ENCODE results near the gene VCP.
A peak's percentile ranks its signal among the peaks of the same experiment; 100 is the strongest.

VCP gene

GRCh38 chr9:35072461-35073278, at the start of gene VCP:
Gene VCP (minus strand): TSS chr9:35072625. CDS start chr9:35072353, 272 bp downstream.
- DNase-seq (ENCODE audit: low read depth in 2 of 2): peak; percentile 96 to 97

DNA sequence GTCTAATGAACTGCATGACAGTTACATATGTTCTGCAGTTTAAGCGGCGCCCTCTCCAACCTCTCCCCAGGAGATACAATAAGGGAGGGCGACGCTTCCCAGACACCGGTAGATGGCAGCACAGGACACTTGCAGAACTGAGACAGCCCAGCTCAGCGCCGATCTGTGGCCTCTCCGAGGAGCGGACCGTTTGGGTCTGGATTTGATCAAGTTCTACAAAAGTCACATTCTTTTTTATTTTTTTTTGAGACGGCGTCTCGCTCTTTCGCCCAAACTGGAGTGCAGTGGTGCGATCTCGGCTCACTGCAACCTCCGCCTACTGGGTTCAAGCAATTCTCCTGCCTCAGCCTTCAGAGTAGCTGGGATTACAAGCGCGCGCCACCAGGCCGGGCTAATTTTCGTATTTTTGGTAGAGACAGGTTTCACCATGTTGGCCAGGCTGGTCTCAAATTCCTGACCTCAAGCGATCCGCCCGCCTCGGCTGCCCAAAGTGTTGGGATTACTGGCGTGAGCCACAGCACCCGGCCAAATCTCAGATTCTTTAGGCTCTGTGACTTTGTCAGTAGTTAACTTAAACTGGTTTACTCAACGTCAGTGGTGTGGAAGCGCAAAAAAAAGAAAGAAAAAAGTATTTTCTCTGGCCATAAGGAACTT, 44.6 kb upstream of the VCP start:
- peak; percentile 78 to 86 for DNase-seq (ENCODE audit: low read depth in 2 of 2)

DNA sequence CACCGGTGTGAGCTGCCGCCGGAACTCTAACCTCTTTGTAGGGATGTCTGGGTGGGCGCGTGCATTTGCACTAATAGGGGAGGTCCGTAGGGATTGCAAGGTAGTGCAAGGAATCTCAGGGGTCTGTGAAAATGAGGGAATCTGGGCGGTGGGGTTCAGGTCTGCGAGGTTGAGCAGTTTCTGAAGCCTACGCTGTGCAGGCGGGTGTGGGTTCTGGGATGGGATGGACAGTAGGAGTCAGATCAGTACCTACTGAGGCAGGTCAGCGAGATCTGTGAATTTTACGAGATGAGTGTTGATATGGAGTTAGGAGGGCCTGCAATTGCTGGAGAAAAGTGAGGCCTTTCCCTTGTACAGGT, 44.1 kb upstream of the VCP start:
- DNase-seq (ENCODE audit: low read depth in 2 of 2): no peak

GRCh38 chr9:35115680-35116538, 43.5 kb upstream of the VCP start, which contains the start of gene ATOSB:
Gene ATOSB (minus strand): TSS chr9:35115862. CDS start chr9:35108274, 7,588 bp downstream.
- peak; percentile 89 to 91 for DNase-seq (ENCODE audit: low read depth in 2 of 2)

DNA sequence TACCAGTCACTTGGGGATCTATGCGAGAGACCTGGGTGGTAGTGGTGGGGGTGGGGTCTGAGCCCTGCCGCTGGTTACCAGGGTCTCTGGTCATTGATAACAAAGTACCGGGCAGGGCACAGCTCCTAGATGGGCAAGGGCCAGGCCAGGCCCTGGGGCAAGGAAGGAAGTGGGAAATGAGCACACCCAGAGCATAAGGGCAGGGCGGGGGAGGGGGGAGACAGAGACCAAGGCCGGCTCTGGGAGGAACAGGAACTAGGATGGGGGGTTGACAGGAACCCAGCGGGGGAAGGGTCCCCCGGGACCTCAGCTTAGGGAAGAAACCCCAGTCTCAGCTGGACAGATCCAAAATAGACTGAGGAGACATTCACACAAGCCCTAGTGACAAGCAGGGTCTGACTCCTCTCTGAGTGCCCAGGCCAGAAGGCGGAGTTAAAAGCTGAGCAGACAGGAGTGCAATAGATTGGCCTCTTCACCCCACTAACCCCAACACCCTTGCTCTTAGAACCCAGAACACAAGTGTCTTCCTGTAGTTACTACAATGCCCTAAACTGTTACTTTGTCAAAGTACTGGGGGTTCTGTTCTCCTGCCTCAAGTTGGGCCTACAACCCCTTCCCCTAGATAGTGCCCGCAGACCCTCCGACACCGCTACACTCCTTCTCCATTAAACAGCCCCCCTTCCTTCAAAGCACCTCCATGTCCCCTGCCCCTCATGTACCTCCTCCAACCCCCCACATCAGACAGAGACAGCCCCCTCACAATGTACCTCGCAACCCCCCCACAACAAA, 42.6 kb upstream of the VCP start:
- no peak for DNase-seq (ENCODE audit: low read depth in 2 of 2)

- peak; percentile 52 to 62 for DNase-seq (ENCODE audit: low read depth in 2 of 2)
Measured at GRCh38 chr9:35114113-35114839, 41.9 kb upstream of the VCP start.

- no peak for DNase-seq (ENCODE audit: low read depth in 2 of 2)
Measured at GRCh38 chr9:35112257-35113020, 40.0 kb upstream of the VCP start.

GRCh38 chr9:35111001-35111933, 38.8 kb upstream of the VCP start:
- DNase-seq (ENCODE audit: low read depth in 2 of 2): peak; percentile 95 to 96

DNA sequence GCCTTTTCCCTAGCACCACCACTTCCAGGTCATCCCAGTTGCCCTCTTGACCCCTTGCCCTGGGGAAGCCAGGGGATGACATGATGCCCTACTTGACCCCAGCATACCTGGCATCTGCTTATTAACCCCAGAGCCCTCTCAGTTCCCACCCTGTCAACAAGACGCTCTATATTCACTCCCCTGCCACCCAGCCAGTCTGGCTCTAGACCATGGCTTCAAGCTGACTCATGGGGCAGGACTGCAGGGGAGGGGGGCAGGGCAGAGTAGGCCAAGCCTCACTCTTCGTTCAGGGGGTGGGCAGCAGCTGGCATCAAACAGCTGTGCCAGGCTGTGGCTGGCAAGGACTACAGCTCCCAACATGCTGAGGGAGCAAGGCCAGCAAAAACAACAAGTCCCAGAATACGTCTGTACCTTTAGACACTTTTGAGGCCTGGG, 37.9 kb upstream of the VCP start:
- no peak for DNase-seq (ENCODE audit: low read depth in 2 of 2)

- no peak for DNase-seq (ENCODE audit: low read depth in 2 of 2)
Measured at GRCh38 chr9:35108946-35109575, 36.6 kb upstream of the VCP start.

DNA sequence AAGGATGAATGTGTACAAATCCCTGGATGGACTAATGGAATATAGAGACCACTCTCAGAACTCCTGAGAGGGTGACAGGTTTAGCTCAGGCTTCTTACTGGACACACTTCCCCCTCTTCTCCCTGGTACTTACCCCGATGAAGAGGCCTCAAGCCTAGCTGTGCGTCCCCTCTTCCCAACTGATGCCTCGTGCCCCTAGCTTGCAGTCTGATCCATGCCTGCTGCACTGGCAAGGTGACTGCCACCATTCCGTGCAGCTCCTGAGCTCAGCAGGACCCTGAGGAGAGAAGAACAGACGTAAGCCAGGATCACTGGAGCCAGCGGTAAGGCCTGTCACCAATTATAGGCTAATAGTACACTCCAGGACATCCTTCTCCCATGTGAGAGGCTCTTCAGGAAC, 36.0 kb upstream of the VCP start:
- no peak for DNase-seq (ENCODE audit: low read depth in 2 of 2)

DNA sequence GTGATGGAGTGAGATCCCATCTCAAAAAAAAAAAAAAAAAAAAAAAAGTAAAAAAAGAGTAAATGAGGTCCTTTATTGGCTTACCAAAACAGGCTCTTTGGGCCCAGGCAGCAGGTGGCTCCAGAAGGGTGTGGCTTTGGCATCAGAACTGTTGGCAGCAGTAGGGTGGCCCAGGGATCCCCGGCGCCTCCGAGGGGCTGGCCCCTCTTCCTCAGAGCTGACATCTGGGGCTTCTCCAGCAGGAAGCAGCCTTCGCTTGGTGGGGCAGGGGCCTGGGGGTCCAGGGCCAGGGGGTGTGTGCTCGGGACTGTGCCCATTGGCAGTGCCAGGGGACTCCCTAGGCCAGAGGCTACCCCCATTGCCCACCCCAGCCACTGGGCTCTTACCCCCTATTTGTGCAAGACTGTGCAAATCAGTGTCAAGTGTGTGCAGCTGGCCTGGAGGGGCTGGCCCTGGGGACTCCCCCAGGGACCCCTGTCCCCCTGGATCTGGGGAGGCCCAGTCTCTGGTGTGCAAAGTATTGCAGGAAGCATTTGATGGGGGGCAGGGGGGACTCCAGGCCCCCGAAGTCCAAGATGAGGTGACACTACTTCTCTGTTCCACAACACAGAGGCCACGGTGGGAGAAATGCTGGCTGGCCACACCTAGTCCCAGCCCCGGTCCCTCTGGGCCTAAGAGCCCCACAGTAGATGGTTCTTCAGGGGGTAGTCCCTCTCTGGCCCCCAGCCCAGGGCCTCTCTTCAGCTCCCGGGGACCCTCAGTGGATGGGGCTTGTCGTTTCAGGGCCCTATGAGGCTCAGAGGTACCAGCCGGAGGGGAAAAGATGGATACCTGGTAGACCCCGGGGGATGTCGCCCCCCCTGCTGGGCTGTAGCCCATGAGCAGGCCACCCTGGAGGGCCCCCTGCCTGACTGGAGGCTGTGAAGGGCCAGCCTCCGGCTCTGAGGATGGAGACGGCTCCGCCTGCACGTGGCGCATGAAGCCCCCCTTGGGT, 35.2 kb upstream of the VCP start:
- no peak for DNase-seq (ENCODE audit: low read depth in 2 of 2)

- no peak for DNase-seq (ENCODE audit: low read depth in 2 of 2)
Measured at GRCh38 chr9:35106343-35106730, 33.9 kb upstream of the VCP start.

DNA sequence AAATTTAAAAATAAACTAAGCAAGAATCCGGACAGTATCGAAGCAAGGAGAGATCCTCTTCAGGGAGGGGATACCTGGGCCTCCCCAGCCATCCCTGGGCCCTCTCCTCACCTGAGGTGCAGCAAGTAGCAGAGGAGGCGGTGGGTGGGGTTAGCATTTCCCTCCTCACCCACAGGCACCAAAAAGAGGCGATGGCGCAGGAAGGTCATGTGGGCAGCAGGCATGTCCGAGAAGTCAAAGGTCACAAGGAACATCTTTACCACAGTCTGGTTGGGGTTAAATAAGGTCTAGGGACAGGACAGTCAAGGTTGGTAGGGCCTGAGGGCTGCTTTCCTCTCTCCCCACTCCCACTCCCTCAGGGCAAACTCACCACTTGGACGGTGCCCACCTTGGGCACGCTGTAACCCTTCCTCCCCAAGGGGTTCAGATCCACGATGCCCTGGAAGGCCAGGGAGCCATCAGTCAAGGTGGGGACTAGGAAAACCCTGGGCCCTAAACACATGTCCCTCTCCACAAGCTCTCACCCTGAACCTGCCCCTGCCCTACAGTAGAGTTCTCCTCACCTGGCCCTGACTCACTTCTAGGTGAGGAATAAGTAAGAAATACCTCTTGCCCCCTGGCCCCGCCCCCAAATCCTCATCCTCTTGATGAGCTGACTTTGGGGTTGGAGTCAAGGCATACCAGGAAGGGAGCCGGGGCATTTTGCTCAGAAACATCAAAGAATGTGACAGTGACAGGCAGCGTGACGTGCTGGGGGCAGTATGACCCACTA, 33.3 kb upstream of the VCP start:
- DNase-seq (ENCODE audit: low read depth in 2 of 2): no peak

GRCh38 chr9:35105126-35105525, 32.7 kb upstream of the VCP start:
- DNase-seq (ENCODE audit: low read depth in 2 of 2): no peak

- DNase-seq (ENCODE audit: low read depth in 2 of 2): no peak
Measured at GRCh38 chr9:35104586-35104985, 32.2 kb upstream of the VCP start.

Measured in stimulated activated CD4-positive, alpha-beta T cell treated with anti-CD3 and anti-CD28 coated beads, Interleukin-15, amount 100 ng/mL, for 48 hours (primary cell).